GM19099 (cell line): ENCODE data around the gene ARHGEF37.

Experiments used
- POLR2A ChIP-seq: IDR thresholded peaks from 3 replicates; pipeline ENCODE4 v1.6.1; 2011; ENCODE audit warnings: low read depth; ENCODE audit not compliant: insufficient read length; ENCODE audit errors: extremely low read depth

ARHGEF37 gene

GRCh38 chr5:149630337-149630736 is 49.0 kb downstream of the ARHGEF37 start:
- TF ChIP-seq POLR2A: no peak

- TF ChIP-seq POLR2A: no peak
Observed at GRCh38 chr5:149631506-149631905, 50.2 kb downstream of the ARHGEF37 start.

GRCh38 chr5:149632311-149633251 is 51.3 kb downstream of the ARHGEF37 start:
- no peak for TF ChIP-seq POLR2A

- no peak for TF ChIP-seq POLR2A
Observed at GRCh38 chr5:149633476-149634350, 52.4 kb downstream of the ARHGEF37 start.

GRCh38 chr5:149635394-149635793 is 54.1 kb downstream of the ARHGEF37 start:
- no peak for TF ChIP-seq POLR2A

- TF ChIP-seq POLR2A: no peak
Observed at GRCh38 chr5:149636191-149636860, 55.0 kb downstream of the ARHGEF37 start.

- no peak for TF ChIP-seq POLR2A
Observed at GRCh38 chr5:149636861-149637246, 55.6 kb downstream of the ARHGEF37 start.

- TF ChIP-seq POLR2A: no peak
Observed at GRCh38 chr5:149638136-149638535, 56.8 kb downstream of the ARHGEF37 start.

GRCh38 chr5:149638546-149639241 is 57.4 kb downstream of the ARHGEF37 start:
- TF ChIP-seq POLR2A: no peak

- TF ChIP-seq POLR2A: no peak
Observed at GRCh38 chr5:149639737-149640136, 58.4 kb downstream of the ARHGEF37 start.

GRCh38 chr5:149640350-149640999 is 59.2 kb downstream of the ARHGEF37 start:
- TF ChIP-seq POLR2A: no peak

- TF ChIP-seq POLR2A: no peak
Observed at GRCh38 chr5:149641000-149641576, 59.8 kb downstream of the ARHGEF37 start.

GRCh38 chr5:149641600-149641999 is 60.3 kb downstream of the ARHGEF37 start:
- TF ChIP-seq POLR2A: no peak

GRCh38 chr5:149643781-149644180 is 62.5 kb downstream of the ARHGEF37 start:
- TF ChIP-seq POLR2A: no peak
